ENCODE measurements around the gene ZNF536.
"Not testable (repeated sequence)": the region's sequence is repeated elsewhere in the genome, so short reads cannot be mapped to it uniquely, and the experiment has no call there.

DNA sequence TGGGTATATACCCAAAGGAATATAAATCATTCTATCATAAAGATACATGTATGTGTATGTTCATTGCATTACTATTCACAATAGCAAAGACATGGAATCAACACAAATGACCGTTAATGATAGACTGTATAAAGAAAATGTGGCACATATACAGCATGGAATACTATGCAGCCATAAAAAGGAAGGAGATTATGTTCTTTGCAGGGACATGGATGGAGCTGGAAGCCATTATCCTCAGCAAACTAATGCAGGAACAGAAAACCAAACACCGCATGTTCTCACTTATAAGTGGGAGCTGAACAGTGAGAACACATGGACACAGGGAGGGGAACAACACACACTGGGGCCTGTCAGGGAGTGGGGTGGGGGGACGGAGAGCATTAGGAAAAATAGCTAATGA lies 125.9 kb downstream of the ZNF536 start:
- TF ChIP-seq CTCF (conservative IDR thresholded peaks at IDR 0.05; ENCODE audit: low read depth, low read length); EZH2 (IDR thresholded peaks at IDR 0.05; ENCODE audit: borderline replicate concordance, low read depth, low read length, poor library complexity, severe bottlenecking): not testable (repeated sequence)
